ENCODE results near the gene TCP11.

Gene TCP11

GRCh38 chr6:35092362-35093117 is 48.6 kb downstream of the TCP11 start:
- no peak for DNase-seq (ENCODE audit: low read depth in 2 of 2)

GRCh38 chr6:35091346-35092083 is 49.6 kb downstream of the TCP11 start:
- DNase-seq (ENCODE audit: low read depth in 2 of 2), result no peak

- no peak for DNase-seq (ENCODE audit: low read depth in 2 of 2)
Measured at GRCh38 chr6:35090734-35091133, 50.4 kb downstream of the TCP11 start.

GRCh38 chr6:35089935-35090505 is 51.1 kb downstream of the TCP11 start:
- no peak for DNase-seq (ENCODE audit: low read depth in 2 of 2)

DNA sequence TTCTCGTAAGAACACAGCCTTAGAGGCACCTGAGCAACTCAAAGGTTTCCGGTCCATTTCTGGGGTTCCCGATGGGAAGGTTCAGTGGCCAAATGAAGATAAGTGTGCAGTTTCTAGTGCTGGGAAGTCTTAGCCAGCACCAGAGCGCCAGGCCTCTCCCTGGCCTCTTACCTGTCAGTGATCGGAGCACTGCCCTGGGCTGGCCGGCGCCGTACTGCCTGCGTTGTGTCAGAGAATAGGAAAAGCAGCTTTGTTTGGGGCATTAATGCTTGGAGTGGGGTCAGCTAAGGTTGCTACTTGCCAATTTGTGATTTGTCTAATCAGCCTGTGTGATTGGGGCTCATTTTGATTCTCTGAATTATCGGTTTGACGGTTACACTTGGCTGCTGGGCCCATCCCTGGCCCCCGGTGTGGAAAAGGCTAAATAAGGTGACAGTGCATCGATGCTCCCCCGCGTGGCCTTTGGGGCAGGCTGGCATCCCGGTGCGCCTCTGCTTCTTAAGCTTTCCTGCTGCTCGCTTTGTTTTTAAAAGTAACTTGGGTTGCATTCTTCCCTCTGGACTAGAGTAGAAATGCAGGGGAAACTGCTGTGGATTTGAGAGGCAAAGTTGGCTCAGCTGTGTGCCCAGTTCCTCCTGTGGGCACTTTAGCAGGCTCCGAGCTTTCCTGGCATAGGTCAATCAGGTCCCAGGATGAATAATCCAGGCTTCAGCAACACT is 51.8 kb downstream of the TCP11 start:
- no peak for DNase-seq (ENCODE audit: low read depth in 2 of 2)

DNA sequence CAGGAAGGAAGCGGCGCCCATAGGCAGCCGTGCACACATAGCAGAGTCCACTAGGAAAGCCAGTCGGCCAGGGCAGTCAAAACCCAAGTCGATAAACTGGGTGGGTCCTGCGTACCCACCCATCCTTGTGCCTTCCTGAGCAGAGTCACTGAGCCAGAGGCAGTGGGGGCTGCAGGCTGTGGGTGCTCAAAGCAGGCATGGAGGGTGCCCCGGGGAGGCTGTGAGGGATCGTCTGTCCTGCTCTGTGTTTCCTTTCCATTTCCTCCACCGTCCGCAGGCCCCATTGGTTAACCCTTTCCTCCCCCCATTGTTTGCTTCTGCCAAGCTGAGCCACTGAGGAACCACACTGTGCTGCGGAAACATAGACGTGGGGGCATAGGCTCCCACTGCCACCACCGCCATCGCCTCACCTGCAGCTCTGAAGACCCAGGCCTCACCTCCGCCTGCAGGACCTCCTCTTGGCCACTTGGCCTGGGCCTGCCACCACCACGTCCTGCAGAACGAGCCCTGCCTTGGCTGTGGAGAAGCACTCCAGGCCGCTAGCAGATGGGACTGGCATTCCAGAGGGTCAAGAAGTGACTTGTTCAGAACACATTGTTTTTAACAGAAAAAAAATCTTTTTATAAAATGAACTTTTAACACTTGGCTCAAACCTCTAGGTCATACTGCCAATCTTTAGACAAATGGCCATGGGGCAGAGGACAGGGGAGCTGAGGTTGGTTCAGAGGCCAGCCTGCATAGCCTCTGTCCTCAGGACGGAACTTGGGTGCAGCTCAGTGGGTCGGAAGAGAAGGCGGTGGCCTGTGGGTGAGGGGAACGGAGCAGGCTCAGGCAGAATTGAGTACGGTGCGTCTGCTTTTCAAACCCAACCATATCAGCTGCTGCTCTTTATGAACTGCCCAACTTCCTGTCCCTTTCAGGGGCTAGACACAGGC is 52.6 kb downstream of the TCP11 start:
- DNase-seq (ENCODE audit: low read depth in 2 of 2), result no peak

GRCh38 chr6:35087361-35088280 is 53.5 kb downstream of the TCP11 start:
- no peak for DNase-seq (ENCODE audit: low read depth in 2 of 2)

GRCh38 chr6:35086636-35087360 is 54.3 kb downstream of the TCP11 start:
- DNase-seq (ENCODE audit: low read depth in 2 of 2), result no peak

- no peak for DNase-seq (ENCODE audit: low read depth in 2 of 2)
Measured at GRCh38 chr6:35086282-35086632, 54.9 kb downstream of the TCP11 start.

DNA sequence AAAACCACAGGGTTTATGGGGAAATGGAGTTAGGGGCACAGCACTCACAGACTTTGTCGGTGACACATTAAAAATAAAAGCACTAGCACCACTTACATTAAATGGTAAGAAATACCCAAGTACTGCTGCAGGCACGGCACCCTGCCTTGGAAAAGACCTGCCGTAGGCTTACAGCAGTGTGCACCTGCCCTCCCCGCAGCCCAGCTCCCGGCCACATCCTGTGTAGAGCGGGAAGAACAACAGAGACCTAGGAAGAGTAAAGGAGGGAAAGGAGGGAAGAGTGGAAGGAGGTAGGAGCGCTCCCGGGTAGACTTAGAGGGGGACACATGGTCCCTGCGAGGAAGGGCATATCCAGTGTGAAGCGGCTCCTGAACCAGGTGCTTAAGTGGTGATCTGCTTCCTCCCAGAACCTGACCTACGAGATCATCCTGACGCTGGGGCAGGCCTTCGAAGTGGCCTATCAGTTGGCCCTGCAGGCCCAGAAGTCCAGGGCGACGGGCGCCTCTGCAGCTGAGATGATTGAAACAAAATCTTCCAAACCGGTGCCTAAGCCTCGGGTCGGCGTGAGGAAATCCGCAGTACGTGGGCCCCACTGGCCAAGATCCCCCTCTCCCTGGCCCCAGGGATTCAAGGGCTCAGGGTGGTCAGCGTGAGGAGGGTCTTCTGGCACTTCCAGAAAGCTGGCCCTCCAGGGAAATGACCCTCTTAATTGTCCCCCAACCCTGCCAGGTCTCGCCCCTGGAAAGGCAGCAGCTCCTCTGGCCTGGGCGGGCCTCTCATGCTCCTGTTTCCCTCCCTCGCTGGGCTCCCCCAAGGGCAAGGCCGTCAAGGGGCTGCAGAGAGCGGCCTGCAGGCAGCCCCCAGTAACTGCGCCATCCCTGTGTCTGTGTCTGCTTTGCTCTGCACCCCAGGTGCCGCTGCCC is 55.5 kb downstream of the TCP11 start:
- DNase-seq (ENCODE audit: low read depth in 2 of 2), result no peak

- no peak for DNase-seq (ENCODE audit: low read depth in 2 of 2)
Measured at GRCh38 chr6:35084511-35085203, 56.5 kb downstream of the TCP11 start.

DNA sequence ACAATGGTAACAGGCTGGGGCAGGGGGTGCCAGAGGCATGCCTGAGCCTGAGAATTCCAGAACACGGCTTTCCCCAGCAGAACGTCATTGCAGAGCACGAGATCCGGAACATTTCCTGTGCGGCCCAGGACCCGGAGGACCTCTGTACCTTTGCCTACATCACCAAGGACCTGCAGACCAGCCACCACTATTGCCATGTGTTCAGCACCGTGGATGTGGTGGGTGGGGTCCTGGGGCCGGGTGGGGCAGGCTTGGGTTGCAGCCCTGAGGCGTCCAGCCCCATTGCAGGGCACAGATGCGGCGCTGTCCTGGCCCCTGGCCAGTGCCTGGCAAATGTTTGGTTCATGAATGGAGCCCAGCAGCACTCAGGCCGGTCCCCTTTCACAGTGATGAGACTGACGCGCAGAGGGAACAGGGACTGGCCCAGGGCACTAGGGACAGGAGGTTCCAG is 57.1 kb downstream of the TCP11 start:
- no peak for DNase-seq (ENCODE audit: low read depth in 2 of 2)

DNA sequence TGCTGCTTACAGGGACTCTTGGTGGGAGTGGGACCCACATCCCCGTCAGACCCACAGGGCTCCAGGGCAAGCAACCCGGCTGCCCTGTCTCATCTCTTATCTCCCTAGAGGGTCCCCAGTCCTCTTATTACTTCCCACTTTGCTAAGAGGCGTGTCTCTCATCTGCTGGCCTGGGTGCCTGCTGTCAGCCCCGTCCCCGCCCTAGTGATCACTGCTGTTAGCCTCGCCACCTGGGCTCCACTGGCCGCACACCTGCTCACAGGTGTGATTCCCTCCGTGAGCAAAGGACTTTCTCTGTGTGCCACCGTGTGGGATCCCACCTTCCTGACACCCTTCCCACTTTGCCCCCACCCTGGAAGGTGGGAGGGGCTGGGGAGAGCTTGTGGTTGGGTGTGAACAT is 57.6 kb downstream of the TCP11 start:
- DNase-seq (ENCODE audit: low read depth in 2 of 2), result no peak

GRCh38 chr6:35082733-35083403 is 58.3 kb downstream of the TCP11 start:
- DNase-seq (ENCODE audit: low read depth in 2 of 2), result no peak

GRCh38 chr6:35082046-35082732 is 59.0 kb downstream of the TCP11 start:
- DNase-seq (ENCODE audit: low read depth in 2 of 2), result no peak

DNA sequence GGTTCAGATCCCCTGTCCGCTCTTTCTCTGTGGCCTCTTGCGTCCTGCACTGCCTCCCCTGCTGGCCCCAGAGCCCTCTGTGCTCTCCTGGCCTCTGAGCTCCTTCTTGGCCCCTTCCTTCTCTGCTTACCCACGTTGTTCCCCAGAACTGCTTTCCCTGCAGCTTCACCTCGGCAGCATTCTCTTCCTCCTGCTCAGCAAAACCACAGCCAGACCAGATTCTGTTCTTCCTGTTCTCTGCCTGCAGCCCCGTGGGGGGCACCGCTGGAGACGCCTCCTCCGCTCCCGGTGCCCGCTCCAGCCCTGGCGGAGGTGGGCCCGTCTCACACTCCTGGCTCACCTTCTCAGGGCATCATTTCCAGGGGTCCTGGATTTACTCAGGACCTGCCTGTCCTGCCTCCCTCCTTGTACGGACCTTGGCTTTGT is 59.7 kb downstream of the TCP11 start:
- no peak for DNase-seq (ENCODE audit: low read depth in 2 of 2)
